IMR-90 (cell line): ENCODE measurements around the gene TRPM1. TPM values are rescaled to one million over a fixed set of nuclear protein-coding genes. Genes with fewer than 3 reads are reported as not detected.

ENCODE experiments used
- ATAC-seq: fragments of 200-7000 bp; cut with Tn5 transposase; 2 replicates; pipeline ENCODE4 v1.9.1; 2020; ENCODE audit warnings: low read depth, mild to moderate bottlenecking, moderate library complexity
- BruUV-seq: library from RNA; stranded (reverse); fragments of 400-500 nt; replicated peaks from 2 replicates; lab custom pipeline; 2021; lab: Mats Ljungman, UMichigan
- CTCF ChIA-PET: fragments of 300-600 bp; formaldehyde crosslinking; extraction: SDS; loops from one replicate; lab custom pipeline; 2021; ENCODE audit warnings: antibody characterized with exemption; lab: Yijun Ruan, JAX
- POLR2A ChIA-PET: fragments of 300-600 bp; sonication (Branson Sonifier 250); formaldehyde crosslinking; loops from one replicate; lab custom pipeline; 2022; ENCODE audit warnings: antibody characterized with exemption; ENCODE audit not compliant: unreplicated experiment; lab: Charles Lee
- DNase-seq: peaks from one replicate; pipeline ENCODE4 v3.0.0; 2013
- H2AFZ ChIP-seq: replicated peaks from 2 replicates; pipeline ENCODE3; 2013; ENCODE audit warnings: low read length, mild to moderate bottlenecking; ENCODE audit not compliant: poor library complexity
- H2AK5ac ChIP-seq: 2 replicates; pipeline ENCODE4 v1.6.1; 2013; ENCODE audit warnings: low read depth, low read length, inconsistent platforms
- H2AK9ac ChIP-seq: replicated peaks from 2 replicates; pipeline ENCODE3; 2013; ENCODE audit warnings: mild to moderate bottlenecking, low read depth, low read length, moderate library complexity; ENCODE audit not compliant: poor library complexity
- H2BK120ac ChIP-seq: 2 replicates; pipeline ENCODE4 v1.6.1; 2013; ENCODE audit warnings: low read depth, low read length, inconsistent platforms
- H2BK15ac ChIP-seq: 3 replicates; pipeline ENCODE4 v1.6.1; 2013; ENCODE audit warnings: low read depth, low read length, inconsistent platforms
- H2BK20ac ChIP-seq: 2 replicates; pipeline ENCODE4 v1.6.1; 2013; ENCODE audit warnings: low read depth, mild to moderate bottlenecking, inconsistent platforms, low read length, moderate library complexity
- H2BK5ac ChIP-seq: 2 replicates; pipeline ENCODE4 v1.6.1; 2013; ENCODE audit warnings: mild to moderate bottlenecking, low read depth, low read length, inconsistent platforms; ENCODE audit not compliant: poor library complexity, severe bottlenecking
- H3K14ac ChIP-seq: replicated peaks from 2 replicates; pipeline ENCODE4 v1.6.1; 2013; ENCODE audit warnings: low read depth, low read length, inconsistent platforms
- H3K18ac ChIP-seq: 2 replicates; pipeline ENCODE4 v1.6.1; 2013; ENCODE audit warnings: low read depth, low read length, control low read depth
- H3K23ac ChIP-seq: 2 replicates; pipeline ENCODE4 v1.6.1; 2013; ENCODE audit warnings: low read depth, low read length, inconsistent platforms
- H3K27ac ChIP-seq: 2 replicates; pipeline ENCODE4 v1.5.1; 2013; ENCODE audit warnings: mild to moderate bottlenecking, control low read depth, low read length; ENCODE audit not compliant: insufficient read depth
- H3K27me3 ChIP-seq: 2 replicates; pipeline ENCODE4 v1.6.1; 2013; ENCODE audit warnings: low read length; ENCODE audit not compliant: control insufficient read depth, insufficient read depth
- H3K36me3 ChIP-seq: 2 replicates; pipeline ENCODE4 v1.6.1; 2013; ENCODE audit warnings: low read length, mixed read lengths; ENCODE audit not compliant: control insufficient read depth, insufficient read depth
- H3K4ac ChIP-seq: 2 replicates; pipeline ENCODE4 v1.6.1; 2013; ENCODE audit warnings: low read depth, low read length, inconsistent platforms
- H3K4me1 ChIP-seq: 2 replicates; pipeline ENCODE4 v1.6.1; 2013; ENCODE audit warnings: low read length, mixed read lengths; ENCODE audit not compliant: control insufficient read depth, insufficient read depth
- H3K4me2 ChIP-seq: 2 replicates; pipeline ENCODE4 v1.6.1; 2013; ENCODE audit warnings: low read depth, mild to moderate bottlenecking, control low read depth, low read length, moderate library complexity
- H3K4me3 ChIP-seq: 2 replicates; pipeline ENCODE4 v1.5.1; 2013; ENCODE audit warnings: low read depth, mild to moderate bottlenecking, control low read depth, low read length, moderate library complexity; ENCODE audit not compliant: insufficient read depth
- H3K56ac ChIP-seq: 2 replicates; pipeline ENCODE4 v1.6.1; 2013; ENCODE audit warnings: low read length, inconsistent platforms; ENCODE audit not compliant: insufficient read depth; ENCODE audit errors: extremely low read depth
- H3K79me1 ChIP-seq, 2 experiments: 2 replicates each; pipeline ENCODE4 v1.6.1; 2013; ENCODE audit warnings: low read length in 2 of 2, inconsistent platforms in 1 of 2, low read depth in 1 of 2
- H3K9ac ChIP-seq: 2 replicates; pipeline ENCODE4 v1.6.1; 2013; ENCODE audit warnings: low read depth, low read length, control low read depth
- H3K9me1 ChIP-seq: 2 replicates; pipeline ENCODE4 v1.6.1; 2013; ENCODE audit warnings: low read length, inconsistent platforms; ENCODE audit not compliant: insufficient read depth
- H3K9me3 ChIP-seq: 2 replicates; pipeline ENCODE4 v1.6.1; 2013; ENCODE audit warnings: low read length; ENCODE audit not compliant: control insufficient read depth, insufficient read depth
- H4K20me1 ChIP-seq: 2 replicates; pipeline ENCODE4 v1.6.1; 2013; ENCODE audit warnings: low read length, inconsistent platforms; ENCODE audit not compliant: insufficient read depth
- H4K5ac ChIP-seq: 2 replicates; pipeline ENCODE4 v1.6.1; 2013; ENCODE audit warnings: mild to moderate bottlenecking, low read depth, low read length, control low read depth
- H4K8ac ChIP-seq, 2 experiments: 2 replicates each; pipeline ENCODE4 v1.6.1; 2013; ENCODE audit warnings: low read depth in 2 of 2, low read length in 2 of 2, control low read depth in 1 of 2, inconsistent platforms in 1 of 2
- H4K91ac ChIP-seq: 2 replicates; pipeline ENCODE4 v1.6.1; 2013; ENCODE audit warnings: low read depth, low read length, inconsistent platforms; ENCODE audit not compliant: insufficient read depth
- BHLHE40 ChIP-seq: fragments of 150-350 bp; IDR thresholded peaks from 2 replicates; pipeline ENCODE4 v1.6.1; 2016; ENCODE audit warnings: mild to moderate bottlenecking, low read depth, low read length
- CEBPB ChIP-seq: IDR thresholded peaks from 2 replicates; pipeline ENCODE4 v1.6.1; 2012; ENCODE audit warnings: low read depth, low read length, improper control_type of control experiment
- CHD1 ChIP-seq: IDR thresholded peaks from 2 replicates; pipeline ENCODE4 v1.6.1; 2012; ENCODE audit warnings: low read depth, low read length, improper control_type of control experiment
- CTCF ChIP-seq: conservative IDR thresholded peaks from 2 replicates; pipeline ENCODE4 v1.5.1; 2012; ENCODE audit warnings: mild to moderate bottlenecking, low read depth, low read length, improper control_type of control experiment
- ELK1 ChIP-seq: fragments of 150-350 bp; IDR thresholded peaks from 2 replicates; pipeline ENCODE4 v1.6.1; 2016; ENCODE audit warnings: low read depth, mild to moderate bottlenecking, low read length, moderate library complexity, borderline replicate concordance
- FOS ChIP-seq: fragments of 150-350 bp; IDR thresholded peaks from 2 replicates; pipeline ENCODE4 v1.6.1; 2016; ENCODE audit warnings: low read depth, low read length
- MAFK ChIP-seq: IDR thresholded peaks from 2 replicates; pipeline ENCODE4 v1.6.1; 2012; ENCODE audit warnings: low read depth, low read length, improper control_type of control experiment
- MAZ ChIP-seq: IDR thresholded peaks from 2 replicates; pipeline ENCODE4 v1.6.1; 2012; ENCODE audit warnings: low read depth, mild to moderate bottlenecking, low read length, improper control_type of control experiment, moderate library complexity, borderline replicate concordance
- MXI1 ChIP-seq: IDR thresholded peaks from 2 replicates; pipeline ENCODE4 v1.6.1; 2012; ENCODE audit warnings: low read depth, mild to moderate bottlenecking, low read length, moderate library complexity, borderline replicate concordance
- NFE2L2 ChIP-seq: fragments of 150-350 bp; IDR thresholded peaks from 2 replicates; pipeline ENCODE4 v1.6.1; 2016; ENCODE audit warnings: low read depth, mild to moderate bottlenecking, low read length
- POLR2A ChIP-seq: IDR thresholded peaks from 2 replicates; pipeline ENCODE4 v1.6.1; 2012; ENCODE audit warnings: mild to moderate bottlenecking, low read depth, low read length
- RAD21 ChIP-seq: IDR thresholded peaks from 2 replicates; pipeline ENCODE4 v1.6.1; 2012; ENCODE audit warnings: low read length, improper control_type of control experiment
- RCOR1 ChIP-seq: IDR thresholded peaks from 2 replicates; pipeline ENCODE4 v1.6.1; 2012; ENCODE audit warnings: mild to moderate bottlenecking, low read length, improper control_type of control experiment; ENCODE audit not compliant: insufficient replicate concordance
- RFX5 ChIP-seq: IDR thresholded peaks from 2 replicates; pipeline ENCODE4 v1.8.0; 2012; ENCODE audit warnings: low read depth, mild to moderate bottlenecking, low read length, moderate library complexity
- SMC3 ChIP-seq: fragments of 150-350 bp; IDR thresholded peaks from 2 replicates; pipeline ENCODE4 v1.6.1; 2016; ENCODE audit warnings: low read depth, mild to moderate bottlenecking, antibody characterized with exemption, low read length, moderate library complexity
- USF2 ChIP-seq: fragments of 150-350 bp; IDR thresholded peaks from 2 replicates; pipeline ENCODE4 v1.6.1; 2017; ENCODE audit warnings: mild to moderate bottlenecking, antibody characterized with exemption, low read length, low read depth
- WGBS, 2 experiments: methylation state at CpG; one replicate each; pipeline versions ENCODE4 v1.1.5 to v1.1.7; 2013; ENCODE audit warnings: missing lambda C conversion rate in 2 of 2; ENCODE audit not compliant: insufficient read length in 1 of 2; ENCODE audit errors: extremely low coverage in 2 of 2; 5-methylcytosine and 5-hydroxymethylcytosine counted together
- dilution Hi-C: fragments of 300-500 bp; cut with HindIII; formaldehyde crosslinking; loops from one replicate; pipeline ENCODE4 v1.14.3; 2018; ENCODE audit warnings: low sequenced_read_pairs; ENCODE audit not compliant: unreplicated experiment
- in situ Hi-C: fragments of 300-500 bp; cut with MboI; formaldehyde crosslinking; loops from 3 replicates; pipeline ENCODE4 v1.14.3; 2019; ENCODE audit warnings: low sequenced_read_pairs, inconsistent platforms, mixed read lengths
- intact Hi-C: fragments of 100-400 bp; cut with micrococcal nuclease; formaldehyde crosslinking; loops from 2 replicates; pipeline ENCODE4 v1.10.0; 2022
- polyA plus RNA-seq, 3 experiments: library from polyadenylated mRNA; depleted of rRNA; stranded (reverse); fragments of >200 nt; gene quantifications; 2 replicates each; pipeline ENCODE4 v1.2.3, GENCODE V29; 2012; ENCODE audit warnings: low replicate concordance in 1 of 3
- total RNA-seq: library from RNA; depleted of rRNA; stranded (reverse); fragments of >200 nt; gene quantifications from 2 replicates; pipeline ENCODE4 v1.2.3, GENCODE V29; 2012

Gene TRPM1
- total and polyA plus RNA-seq, 2 of the 4 experiments (the other 2 are of a cell fraction), result not detected

- 0 out of 2 replicates have a peak, but pooled peaks cover 3% of the 10 kb centered on the region for H3K4me1 ChIP-seq
- H3K14ac ChIP-seq, result no peak overlapping the region
- dilution Hi-C loops (no loop called here), in situ Hi-C loops (no loop called here), intact Hi-C loops (no loop called here)
- H3K18ac ChIP-seq, result no peak overlapping the region
- no peak overlapping the region for H3K56ac ChIP-seq
- WGBS, 2 experiments, result no CpG with 5 or more reads among the region's 2 CpGs
- DNase-seq (no peak), ATAC-seq (no peak)
- no peak overlapping the region for H3K4me3 ChIP-seq
- TF ChIP-seq RCOR1 (no peak), NFE2L2 (no peak), RAD21 (no peak), MAZ (no peak), BHLHE40 (no peak), CTCF (no peak), USF2 (no peak), RFX5 (no peak), CEBPB (no peak), SMC3 (no peak), FOS (no peak), MAFK (no peak), ELK1 (no peak), CHD1 (no peak), MXI1 (no peak), POLR2A (no peak)
- no peaks in the 10 kb centered on the region for H3K27me3 ChIP-seq
- H2AK5ac ChIP-seq, result no peak overlapping the region
- no peak overlapping the region for H2AK9ac ChIP-seq
- H4K8ac ChIP-seq, result no peak overlapping the region
- no peaks in the 10 kb centered on the region for H3K9me1 ChIP-seq
- no peaks in the 10 kb centered on the region for H3K36me3 ChIP-seq
- H4K20me1 ChIP-seq, result no peaks in the 10 kb centered on the region
- no peak overlapping the region for H4K91ac ChIP-seq
- ChIA-PET POLR2A (no interaction called here), CTCF (interaction anchor here (1.5 kb wide), 1 partner anchor 9 kb away, joined by 5 read pairs; no protein-coding TSS in a partner anchor)
- no peak overlapping the region for H3K4me2 ChIP-seq
- no peak overlapping the region for H3K4ac ChIP-seq
- no peak overlapping the region for H3K23ac ChIP-seq
- H2BK15ac ChIP-seq, result no peak overlapping the region
- H2BK5ac ChIP-seq, result no peak overlapping the region
- no peak overlapping the region for H3K27ac ChIP-seq
- H3K79me1 ChIP-seq, result no peaks in the 10 kb centered on the region
- H3K9me3 ChIP-seq, result peaks cover 7% of the 10 kb centered on the region
- H2BK20ac ChIP-seq, result peak overlapping the region; percentile 9; the same call in 1 of the 2 replicates
- BruUV-seq, result no TSS peak
- H2AFZ ChIP-seq, result no peak overlapping the region
- no peak overlapping the region for H3K9ac ChIP-seq
- no peak overlapping the region for H2BK120ac ChIP-seq
- no peak overlapping the region for H4K5ac ChIP-seq
Observed at GRCh38 chr15:31014608-31014925, 87.0 kb downstream of the TRPM1 start.
